HUDEP-2 (cell line): Measurements from ENCODE around the gene UBE2B.
"Not testable (repeated sequence)": the region's sequence is repeated elsewhere in the genome, so short reads cannot be mapped to it uniquely, and the experiment has no call there.

Source experiments
- DNase-seq, 76 experiments: peaks; one replicate each; lab custom pipeline; 2025; ENCODE audit not compliant: unreplicated experiment in 76 of 76; lab: John Stamatoyannopoulos, UW

UBE2B gene

DNA sequence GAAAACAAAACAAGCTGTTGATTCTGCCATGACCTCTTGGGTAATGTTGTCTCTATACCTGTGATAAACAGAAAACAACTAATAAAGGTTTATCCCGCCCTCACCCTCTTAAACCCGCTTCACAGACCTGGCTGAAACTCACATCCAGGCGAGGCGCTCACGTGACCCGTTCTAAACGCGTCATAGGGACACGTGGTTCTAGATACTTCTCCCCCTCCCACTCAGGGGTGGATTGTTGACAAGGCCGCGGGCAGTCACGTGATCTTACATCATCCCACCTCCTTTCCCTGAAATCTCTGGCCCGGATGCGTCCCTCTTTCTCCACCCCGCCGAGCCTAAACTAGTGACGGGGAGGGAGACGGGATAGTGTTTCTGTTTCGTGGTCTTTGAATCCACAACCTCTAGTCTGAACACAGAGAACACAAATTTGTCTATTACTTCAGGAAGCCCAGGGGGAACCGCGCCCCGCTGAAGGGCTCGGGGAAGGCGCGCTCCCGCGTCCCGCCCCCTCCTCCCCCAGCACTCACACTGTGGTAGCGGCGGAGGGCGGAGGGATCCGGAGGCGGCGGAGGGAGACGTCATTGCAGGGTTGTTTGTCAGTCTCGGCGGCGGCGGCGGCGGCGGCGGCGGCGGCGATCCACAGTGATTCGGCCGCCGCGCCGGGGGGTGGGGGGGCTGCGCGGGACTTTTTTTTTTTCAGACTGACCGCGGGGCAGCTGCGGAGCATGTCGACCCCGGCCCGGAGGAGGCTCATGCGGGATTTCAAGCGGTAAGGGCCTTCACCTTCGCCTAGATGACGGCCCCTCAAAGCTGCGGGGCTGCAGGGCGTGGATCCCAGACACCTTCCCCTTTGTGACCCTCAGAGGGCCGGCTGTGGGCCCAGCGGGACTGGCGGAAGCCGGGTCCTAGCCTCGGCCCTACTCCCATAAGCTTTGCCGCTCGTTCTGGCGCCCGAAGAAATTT is at the start of gene UBE2B:
Gene UBE2B, plus strand, starts transcription at position 699 of the 963 bp plus-strand sequence. Its CDS starts 27 bp downstream, at position 726.
- peak; percentile 61 to 98 (median 95) for DNase-seq

DNA sequence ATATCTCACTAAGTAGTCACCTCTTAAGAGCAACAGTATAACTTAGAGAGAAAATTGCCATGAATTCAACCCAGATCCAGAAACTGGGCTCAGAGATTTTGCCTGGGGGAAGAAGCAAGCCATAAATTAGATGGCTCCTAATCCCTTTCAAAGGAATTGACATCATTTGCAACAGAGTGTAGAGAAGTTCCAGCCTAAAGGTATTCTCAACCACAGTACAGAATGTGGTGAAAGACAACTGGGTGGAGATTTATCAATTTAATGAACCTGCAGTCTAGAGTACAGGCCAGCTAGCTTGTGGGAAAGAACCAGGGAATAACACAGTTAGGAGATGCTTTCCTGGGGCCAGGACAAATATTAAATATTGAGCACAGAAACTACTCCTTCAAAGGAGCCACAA is 44.0 kb upstream of the UBE2B start:
- no peak for DNase-seq

GRCh38 chr5:134328619-134329018 is 42.8 kb upstream of the UBE2B start:
- no peak for DNase-seq

GRCh38 chr5:134336833-134337232 is 34.5 kb upstream of the UBE2B start:
- DNase-seq: not testable (repeated sequence)

- DNase-seq: peak in 5 of 76 experiments; percentile 1 to 4 (median 2)
Measured at GRCh38 chr5:134343500-134343899, 27.9 kb upstream of the UBE2B start.

- not testable (repeated sequence) for DNase-seq
Measured at GRCh38 chr5:134345476-134345875, 25.9 kb upstream of the UBE2B start.

DNA sequence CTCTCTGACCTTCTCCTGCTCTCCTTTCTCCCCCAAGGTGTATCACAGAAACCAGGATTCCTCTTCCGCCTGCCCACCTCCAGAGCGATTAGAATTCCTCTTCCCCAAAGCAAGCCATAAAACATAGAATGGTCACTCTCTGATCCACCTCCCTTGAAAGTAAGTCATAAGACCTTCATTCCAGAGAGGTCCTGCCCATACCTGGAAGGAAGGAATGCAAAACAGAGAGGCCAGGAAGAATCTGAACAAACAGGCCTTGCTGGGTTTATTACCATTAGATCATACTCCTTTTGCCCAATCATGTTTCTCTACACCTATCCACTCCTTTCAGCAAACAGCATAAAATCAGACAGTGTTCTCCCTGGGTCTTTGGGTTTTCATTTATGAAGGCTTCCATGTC is 25.4 kb upstream of the UBE2B start:
- no peak for DNase-seq

GRCh38 chr5:134349463-134349862 is 21.9 kb upstream of the UBE2B start:
- no peak for DNase-seq

DNA sequence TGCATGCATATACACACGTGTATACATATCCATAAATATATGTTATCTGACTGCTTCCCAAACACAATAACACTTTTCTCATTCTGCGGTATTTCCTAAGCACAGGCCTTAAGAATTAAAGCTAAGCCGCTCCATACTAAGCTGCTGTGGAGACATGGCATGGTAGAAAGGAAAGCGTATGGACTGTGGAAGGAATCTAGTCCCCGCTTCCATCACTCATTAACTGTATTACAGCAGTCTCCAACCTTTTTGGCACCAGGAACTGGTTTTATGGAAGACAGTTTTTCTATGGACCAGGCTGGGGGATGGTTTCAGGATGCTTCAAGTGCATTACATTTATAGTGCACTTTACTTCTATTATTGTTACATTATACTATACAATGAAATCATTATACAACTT is 15.7 kb upstream of the UBE2B start:
- DNase-seq: no peak

GRCh38 chr5:134365604-134366003 is 5.8 kb upstream of the UBE2B start:
- DNase-seq: no peak

GRCh38 chr5:134370311-134370870 is 978 bp upstream of the UBE2B start:
- DNase-seq: peak in 3 of 76 experiments; percentile 6 to 39 (median 6)

- DNase-seq: peak in 62 of 76 experiments; percentile 10 to 64 (median 42)
Measured at GRCh38 chr5:134371834-134372340, 518 bp downstream of the UBE2B start.

- not testable (repeated sequence) for DNase-seq
Measured at GRCh38 chr5:134373633-134374032, 2.3 kb downstream of the UBE2B start.

DNA sequence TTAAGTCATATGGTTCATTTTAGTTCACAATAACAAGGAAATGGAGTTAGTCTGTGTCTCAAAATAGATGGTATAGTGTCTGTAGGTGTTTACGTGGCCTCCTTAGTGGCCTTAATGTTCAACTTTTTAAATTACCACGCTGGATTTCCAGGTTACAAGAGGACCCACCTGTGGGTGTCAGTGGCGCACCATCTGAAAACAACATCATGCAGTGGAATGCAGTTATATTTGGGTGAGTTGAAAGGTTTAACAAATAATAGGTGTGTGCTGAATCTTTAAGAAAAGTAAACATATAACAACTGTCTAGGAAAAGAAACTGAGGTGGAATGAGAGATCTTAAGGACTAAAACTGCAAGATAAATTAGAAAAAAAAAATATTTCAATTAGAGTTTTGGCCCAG is 2.9 kb downstream of the UBE2B start:
- DNase-seq: peak in 1 of 76 experiments; percentile 3

DNA sequence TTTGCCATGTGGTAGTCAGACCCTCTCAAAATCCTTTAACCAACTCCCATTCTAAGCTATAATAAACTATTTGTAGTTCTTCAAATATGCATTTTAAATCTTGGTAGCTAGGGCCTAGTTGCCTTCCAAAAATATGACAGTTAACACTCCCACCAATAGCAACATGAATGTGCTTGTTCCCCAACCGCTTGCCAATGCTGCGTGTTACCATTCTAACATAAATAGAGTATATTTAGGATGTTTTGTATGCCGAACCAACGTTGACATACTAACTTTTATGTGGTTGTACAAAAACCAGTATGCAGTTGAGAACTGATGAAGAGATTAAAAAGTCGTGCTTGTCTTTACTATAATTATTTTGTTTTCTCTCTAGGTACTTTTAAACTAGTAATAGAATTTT is 9.0 kb downstream of the UBE2B start:
- no peak for DNase-seq

- not testable (repeated sequence) for DNase-seq
Measured at GRCh38 chr5:134382204-134382603, 10.8 kb downstream of the UBE2B start.

DNA sequence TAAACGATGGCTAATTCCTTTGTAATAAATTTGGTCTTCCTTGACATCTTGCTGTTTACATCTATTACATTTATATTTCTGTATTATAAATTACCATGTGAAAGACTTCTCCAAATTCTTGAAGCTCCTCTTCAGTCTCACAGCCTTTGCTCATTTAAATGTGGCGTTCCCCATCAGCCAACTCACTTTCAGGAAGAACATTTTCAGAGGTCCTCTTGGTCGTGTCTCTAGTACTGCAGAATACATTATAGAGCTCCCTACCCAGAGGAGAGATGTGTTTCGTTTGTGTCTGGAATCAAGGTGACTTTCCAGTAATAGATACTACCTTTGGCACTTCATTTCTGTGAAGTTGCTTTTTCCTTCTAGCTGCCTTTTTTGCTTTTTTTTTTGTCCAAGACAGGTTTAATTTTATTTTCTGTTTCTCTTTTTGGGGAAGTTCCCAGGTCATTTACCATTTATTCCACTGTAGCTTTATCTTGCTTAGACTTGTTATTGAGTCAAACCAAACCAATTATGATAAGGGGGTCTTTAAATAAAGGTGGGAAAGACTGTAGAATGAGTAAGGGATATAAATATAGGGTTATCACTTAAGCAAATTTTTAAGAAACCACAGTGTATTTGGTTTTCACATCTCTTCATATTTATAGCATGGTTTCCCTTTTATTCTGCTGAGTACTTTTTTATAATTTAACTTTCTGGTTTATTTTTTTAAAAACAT is 12.8 kb downstream of the UBE2B start:
- no peak for DNase-seq

DNA sequence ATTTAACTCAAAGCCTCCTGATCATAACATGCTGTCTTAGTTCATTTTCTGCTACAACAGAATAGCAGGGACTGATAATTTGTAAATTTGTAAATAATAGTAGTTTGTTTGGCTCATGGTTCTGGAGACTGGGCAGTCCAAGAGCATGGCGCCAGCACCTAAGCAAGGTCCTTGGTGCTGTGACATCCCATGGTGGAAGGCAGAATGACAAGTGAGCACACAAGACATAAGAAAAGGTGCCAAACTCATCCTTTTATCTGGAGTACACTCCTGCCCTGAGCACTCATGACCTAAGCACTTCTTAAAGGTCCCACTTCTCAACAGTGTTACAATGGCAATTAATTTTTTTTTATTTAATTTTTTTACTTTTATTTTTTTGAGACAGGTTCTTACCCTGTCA is 16.1 kb downstream of the UBE2B start:
- no peak for DNase-seq

- DNase-seq: no peak
Measured at GRCh38 chr5:134392301-134392700, 20.9 kb downstream of the UBE2B start.

DNA sequence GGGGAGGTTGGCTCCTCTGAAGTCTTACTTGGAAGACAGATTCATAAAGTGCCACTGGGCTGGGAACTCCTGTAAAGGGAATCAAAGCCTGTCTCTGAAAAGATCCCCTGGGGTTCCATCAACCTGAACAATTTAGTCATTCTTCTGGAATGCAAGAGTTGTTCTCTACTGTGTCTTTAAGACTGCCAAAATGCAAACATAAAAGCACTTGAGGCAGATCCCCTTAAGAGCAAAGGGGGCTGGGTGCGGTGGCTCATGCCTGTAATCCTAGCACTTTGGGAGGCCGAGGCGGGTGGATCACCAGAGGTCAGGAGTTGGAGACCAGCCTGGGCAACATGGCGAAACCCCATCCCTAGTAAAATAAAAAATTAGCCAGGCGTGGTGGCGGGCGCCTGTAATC is 23.6 kb downstream of the UBE2B start:
- DNase-seq: no peak

DNA sequence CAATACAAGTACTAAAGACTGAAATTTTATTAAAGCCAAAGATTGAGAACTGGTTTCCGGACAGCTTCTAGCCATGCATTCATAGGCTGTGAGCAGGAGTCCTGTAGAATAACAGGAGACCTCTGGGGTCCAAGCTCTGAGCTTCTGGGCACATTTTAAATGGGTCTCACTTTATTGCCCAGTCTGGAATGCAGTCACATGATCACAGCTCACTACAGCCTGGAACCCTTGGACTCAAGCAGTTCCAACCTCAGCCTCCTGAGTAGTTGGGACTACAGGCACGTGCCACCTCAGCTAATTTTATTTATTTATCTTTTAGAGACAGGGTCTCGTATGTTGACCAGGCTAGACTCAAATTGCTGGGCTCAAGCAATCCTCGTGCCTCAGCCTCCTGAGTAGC is 24.9 kb downstream of the UBE2B start:
- no peak for DNase-seq
